D721Med (cell line): ENCODE measurements around the gene MYRIP.

Source experiments
- DNase-seq: peaks from one replicate; pipeline ENCODE4 v3.0.0; 2011; ENCODE audit warnings: low spot score; ENCODE audit not compliant: insufficient read length
- FAIRE-seq: peaks from 2 replicates; lab custom pipeline; 2011; peaks lifted over from hg19 to GRCh38; lab: Jason Lieb, UNC
- CTCF ChIP-seq: IDR thresholded peaks from 2 replicates; pipeline ENCODE4 v1.5.1; 2012; ENCODE audit warnings: mild to moderate bottlenecking, control low read depth; ENCODE audit not compliant: insufficient read depth; ENCODE audit errors: missing control alignments

The MYRIP gene

GRCh38 chr3:40143283-40144090 is 334.1 kb downstream of the MYRIP start:
- DNase-seq (no peak), FAIRE-seq (no peak)

GRCh38 chr3:40148827-40149226 is 339.4 kb downstream of the MYRIP start:
- FAIRE-seq, result no peak
- TF ChIP-seq CTCF, result no peak
- DNase-seq, result no peak

More at GRCh38 chr3:40143283-40144090, 334.1 kb downstream of the MYRIP start:
- no peak for TF ChIP-seq CTCF

- DNase-seq (no peak), FAIRE-seq (no peak)
- no peak for TF ChIP-seq CTCF
Observed at GRCh38 chr3:40152482-40153133, 343.2 kb downstream of the MYRIP start.

GRCh38 chr3:40160933-40161332 is 351.5 kb downstream of the MYRIP start:
- FAIRE-seq, result no peak
- DNase-seq, result no peak
- TF ChIP-seq CTCF, result no peak

- TF ChIP-seq CTCF, result no peak
- FAIRE-seq (no peak), DNase-seq (no peak)
Observed at GRCh38 chr3:40162616-40163015, 353.2 kb downstream of the MYRIP start.

GRCh38 chr3:40166997-40167396 is 357.6 kb downstream of the MYRIP start:
- FAIRE-seq (no peak), DNase-seq (no peak)
- no peak for TF ChIP-seq CTCF

GRCh38 chr3:40167958-40168357 is 358.5 kb downstream of the MYRIP start:
- no peak for DNase-seq
- no peak for TF ChIP-seq CTCF
- no peak for FAIRE-seq
